NB4 (cell line): ENCODE measurements around the gene IGFBP4.

Experiments
- DNase-seq: peaks from one replicate; pipeline ENCODE4 v3.0.0; 2010; ENCODE audit warnings: low read depth
- H3K4me3 ChIP-seq: one replicate; pipeline ENCODE4 v1.5.1; 2011; ENCODE audit warnings: mild to moderate bottlenecking, low read depth, low read length, moderate library complexity
- CTCF ChIP-seq: IDR thresholded peaks from one replicate; pipeline ENCODE4 v1.5.1; 2012; ENCODE audit warnings: low read depth, low read length
- MAX ChIP-seq: IDR thresholded peaks from 2 replicates; pipeline ENCODE4 v1.6.1; 2011; ENCODE audit warnings: low read depth, low read length
- MYC ChIP-seq: IDR thresholded peaks from 2 replicates; pipeline ENCODE4 v1.6.1; 2011; ENCODE audit warnings: low read depth, low read length
- POLR2A ChIP-seq: IDR thresholded peaks from 2 replicates; pipeline ENCODE4 v1.6.1; 2011; ENCODE audit warnings: mild to moderate bottlenecking; ENCODE audit not compliant: insufficient read length; ENCODE audit errors: extremely low read depth

The IGFBP4 gene

GRCh38 chr17:40450175-40450574, 6.9 kb downstream of the IGFBP4 start:
- no peak overlapping the region for H3K4me3 ChIP-seq
- peak; percentile 65 for DNase-seq

GRCh38 chr17:40451420-40451819, 8.2 kb downstream of the IGFBP4 start:
- DNase-seq: no peak
- TF ChIP-seq MYC (no peak), MAX (no peak), CTCF (no peak), POLR2A (no peak)
- no peak overlapping the region for H3K4me3 ChIP-seq

More at GRCh38 chr17:40450175-40450574, 6.9 kb downstream of the IGFBP4 start:
- TF ChIP-seq CTCF (peak; percentile 60), MYC (no peak)

GRCh38 chr17:40452216-40452787, 9.1 kb downstream of the IGFBP4 start:
- no peak for DNase-seq
- no peak for TF ChIP-seq MAX
- TF ChIP-seq MYC: no peak
- TF ChIP-seq POLR2A: no peak
- TF ChIP-seq CTCF: no peak
- H3K4me3 ChIP-seq: no peak overlapping the region

GRCh38 chr17:40452921-40453378, 9.7 kb downstream of the IGFBP4 start:
- no peak for DNase-seq
- TF ChIP-seq CTCF: no peak
- no peak for TF ChIP-seq MAX
- TF ChIP-seq MYC: no peak
- TF ChIP-seq POLR2A: no peak
- H3K4me3 ChIP-seq: no peak overlapping the region

GRCh38 chr17:40453881-40454612, 10.8 kb downstream of the IGFBP4 start:
- no peak for DNase-seq

More at GRCh38 chr17:40453881-40454612, 10.8 kb downstream of the IGFBP4 start:
- no peak for TF ChIP-seq MYC
- TF ChIP-seq CTCF: no peak
- TF ChIP-seq MAX: no peak
- no peak for TF ChIP-seq POLR2A
- no peak overlapping the region for H3K4me3 ChIP-seq
